ENCODE data around the gene MAPK9. TPM values are rescaled to one million over a fixed set of nuclear protein-coding genes. Genes with fewer than 3 reads are reported as not detected.

MAPK9 gene
- total RNA-seq, 1 donor from 2014 or later: 26.8 TPM

GRCh38 chr5:180297587-180298282, 5.9 kb upstream of the MAPK9 start:
- DNase-seq (ENCODE audit: extremely low read depth, low read depth, low spot score): no peak

- no peak for DNase-seq (ENCODE audit: extremely low read depth, low read depth, low spot score)
These were observed 4.9 kb upstream of the MAPK9 start for GRCh38 chr5:180296771-180297170.

GRCh38 chr5:180294913-180295555, 3.2 kb upstream of the MAPK9 start:
- no peak for DNase-seq (ENCODE audit: extremely low read depth, low read depth, low spot score)

- DNase-seq (ENCODE audit: extremely low read depth, low read depth, low spot score): no peak
These were observed 2.5 kb upstream of the MAPK9 start for GRCh38 chr5:180294411-180294810.

GRCh38 chr5:180291234-180291940, 496 bp downstream of the MAPK9 start:
- DNase-seq (ENCODE audit: extremely low read depth, low read depth, low spot score): no peak

GRCh38 chr5:180290568-180291233, 1.2 kb downstream of the MAPK9 start:
- no peak for DNase-seq (ENCODE audit: extremely low read depth, low read depth, low spot score)

GRCh38 chr5:180289966-180290365, 1.9 kb downstream of the MAPK9 start:
- DNase-seq (ENCODE audit: extremely low read depth, low read depth, low spot score): no peak

GRCh38 chr5:180289433-180289832, 2.5 kb downstream of the MAPK9 start:
- DNase-seq (ENCODE audit: extremely low read depth, low read depth, low spot score): no peak

GRCh38 chr5:180287868-180288267, 4.0 kb downstream of the MAPK9 start:
- DNase-seq (ENCODE audit: extremely low read depth, low read depth, low spot score): no peak

GRCh38 chr5:180287404-180287803, 4.5 kb downstream of the MAPK9 start:
- DNase-seq (ENCODE audit: extremely low read depth, low read depth, low spot score): no peak

GRCh38 chr5:180284149-180284548, 7.7 kb downstream of the MAPK9 start:
- no peak for DNase-seq (ENCODE audit: extremely low read depth, low read depth, low spot score)

- no peak for DNase-seq (ENCODE audit: extremely low read depth, low read depth, low spot score)
These were observed 8.8 kb downstream of the MAPK9 start for GRCh38 chr5:180283026-180283615.

GRCh38 chr5:180282281-180282680, 9.6 kb downstream of the MAPK9 start:
- DNase-seq (ENCODE audit: extremely low read depth, low read depth, low spot score): no peak

- DNase-seq (ENCODE audit: extremely low read depth, low read depth, low spot score): no peak
These were observed 10.2 kb downstream of the MAPK9 start for GRCh38 chr5:180281706-180282105.

- DNase-seq (ENCODE audit: extremely low read depth, low read depth, low spot score): no peak
These were observed 17.2 kb downstream of the MAPK9 start for GRCh38 chr5:180274695-180275094.

GRCh38 chr5:180271221-180271620, 20.7 kb downstream of the MAPK9 start:
- no peak for DNase-seq (ENCODE audit: extremely low read depth, low read depth, low spot score)

- DNase-seq (ENCODE audit: extremely low read depth, low read depth, low spot score): no peak
These were observed 32.6 kb downstream of the MAPK9 start for GRCh38 chr5:180259260-180259611.

GRCh38 chr5:180253036-180253824, 38.7 kb downstream of the MAPK9 start:
- no peak for DNase-seq (ENCODE audit: extremely low read depth, low read depth, low spot score)

GRCh38 chr5:180251887-180252286, 40.0 kb downstream of the MAPK9 start:
- no peak for DNase-seq (ENCODE audit: extremely low read depth, low read depth, low spot score)

GRCh38 chr5:180251141-180251540, 40.7 kb downstream of the MAPK9 start:
- DNase-seq (ENCODE audit: extremely low read depth, low read depth, low spot score): no peak

Data from glomerular endothelial cell (primary cell).